Peyer's patch (tissue), 4 donors: ENCODE data around the gene CEBPZOS. TPM values are rescaled to one million over a fixed set of nuclear protein-coding genes. Genes with fewer than 3 reads are reported as not detected.
A peak's percentile ranks its signal among the peaks of the same experiment; 100 is the strongest.

Experiments used
- DNase-seq, 3 donors: peaks; one replicate each; pipeline ENCODE4 v3.0.0-alpha.2; 2017 to 2019
- H3K27ac ChIP-seq, 4 donors: fragments of 200-600 bp; sonication (generic); one replicate each; pipeline ENCODE4 v1.5.1; 2016 to 2019
- H3K27me3 ChIP-seq, 2 donors: fragments of 200-600 bp; sonication (generic); one replicate each; pipeline ENCODE4 v1.5.1; 2019
- H3K36me3 ChIP-seq, 3 donors: fragments of 200-600 bp; sonication (generic); one replicate each; pipeline ENCODE4 v1.5.1; 2016 to 2019
- H3K4me1 ChIP-seq, 4 donors: fragments of 200-600 bp; sonication (generic); one replicate each; pipeline ENCODE4 v1.5.1; 2016 to 2019
- H3K4me3 ChIP-seq, 4 donors: fragments of 200-600 bp; sonication (generic); 1 replicate in 3 of 4; 2 replicates in 1 of 4; pipeline ENCODE4 v1.5.1; 2016 to 2019; ENCODE audit warnings: mild to moderate bottlenecking in 1 of 4
- H3K9me3 ChIP-seq, 4 donors: fragments of 200-600 bp; sonication (generic); one replicate each; pipeline ENCODE4 v1.5.1; 2016 to 2019; ENCODE audit warnings: mild to moderate bottlenecking in 1 of 4
- CTCF ChIP-seq, 6 experiments: fragments of 450-650 bp in 4 of 6; fragments of 200-600 bp in 2 of 6; sonication (generic) in 1 of 6; IDR thresholded peaks; one replicate each; pipeline ENCODE4 v1.5.1; 2017 to 2019; ENCODE audit warnings: antibody characterized with exemption in 6 of 6, mild to moderate bottlenecking in 3 of 6, moderate library complexity in 1 of 6
- POLR2A ChIP-seq, 2 donors: fragments of 450-650 bp; IDR thresholded peaks; one replicate each; pipeline ENCODE4 v1.5.1; 2017; ENCODE audit warnings: antibody characterized with exemption in 2 of 2, mild to moderate bottlenecking in 2 of 2, moderate library complexity in 2 of 2
- total RNA-seq, 4 donors: library from RNA; depleted of rRNA; stranded (reverse); fragments of >200 nt; gene quantifications; one replicate each; pipeline ENCODE4 v1.1.0, GENCODE V29; 2016

Gene CEBPZOS
- 10 to 100 TPM; 19.3 to 42.1 (median 32.0) TPM for total RNA-seq

- peak within 1 kb of the TSS; percentile 70 to 89 (median 80) for H3K4me3 ChIP-seq
- H3K27me3 ChIP-seq = no peaks in the 10 kb centered on the region
- peak within 1 kb of the TSS; percentile 82 to 91 (median 89) for H3K27ac ChIP-seq
- H3K9me3 ChIP-seq = no peaks in the 10 kb centered on the region
- peak; percentile 87 to 95 (median 93) for DNase-seq
- H3K36me3 ChIP-seq = peaks cover 0 to 7% (median 0%) of the 10 kb centered on the region in 3 donors
- H3K4me1 ChIP-seq = peaks cover 0 to 13% (median 8%) of the 10 kb centered on the region in 4 donors
- TF ChIP-seq CTCF (IDR thresholded peaks at IDR 0.05) = peak in 2 of 6 experiments; percentile 9 to 13
- TF ChIP-seq POLR2A (IDR thresholded peaks at IDR 0.05) = peak; percentile 76 to 81
Observed at GRCh38 chr2:37196320-37197195, at the start of gene CEBPZOS. Gene CEBPZOS, plus strand, starts transcription at chr2:37196496. Its CDS starts 3,209 bp downstream, at chr2:37199705.

- DNase-seq = no peak
- Histone ChIP-seq H3K9me3 (no peaks in the 10 kb centered on the region), H3K4me3 (no peak overlapping the region), H3K4me1 (no peaks in the 10 kb centered on the region), H3K36me3 (peaks cover 0 to 52% (median 0%) of the 10 kb centered on the region in 3 donors), H3K27ac (no peak overlapping the region), H3K27me3 (no peaks in the 10 kb centered on the region)
- TF ChIP-seq CTCF (IDR thresholded peaks at IDR 0.05) (no peak), POLR2A (IDR thresholded peaks at IDR 0.05) (no peak)
Observed at GRCh38 chr2:37148325-37148724, 48.0 kb upstream of the CEBPZOS start.

- Histone ChIP-seq H3K27ac (peak overlapping the region in 2 of 4 donors; percentile 12 to 14), H3K36me3 (peaks cover 0 to 39% (median 0%) of the 10 kb centered on the region in 3 donors)
- TF ChIP-seq CTCF (IDR thresholded peaks at IDR 0.05) = no peak
- TF ChIP-seq POLR2A (IDR thresholded peaks at IDR 0.05) = no peak
Observed at GRCh38 chr2:37149626-37150322, 46.5 kb upstream of the CEBPZOS start.

GRCh38 chr2:37153224-37153623 lies 43.1 kb upstream of the CEBPZOS start:
- H3K27ac ChIP-seq = no peak overlapping the region
- DNase-seq = no peak
- TF ChIP-seq POLR2A (IDR thresholded peaks at IDR 0.05) (no peak), CTCF (IDR thresholded peaks at IDR 0.05) (no peak)
- no peaks in the 10 kb centered on the region for H3K27me3 ChIP-seq
- peaks cover 0 to 16% (median 4%) of the 10 kb centered on the region in 4 donors for H3K4me1 ChIP-seq
- peaks cover 0 to 7% (median 0%) of the 10 kb centered on the region in 3 donors for H3K36me3 ChIP-seq
- no peaks in the 10 kb centered on the region for H3K9me3 ChIP-seq
- H3K4me3 ChIP-seq = no peak overlapping the region

More at GRCh38 chr2:37149626-37150322, 46.5 kb upstream of the CEBPZOS start:
- no peaks in the 10 kb centered on the region for H3K4me1 ChIP-seq
- no peaks in the 10 kb centered on the region for H3K9me3 ChIP-seq
- no peak for DNase-seq
- no peaks in the 10 kb centered on the region for H3K27me3 ChIP-seq
- peak overlapping the region in 2 of 4 donors; percentile 1 to 6 for H3K4me3 ChIP-seq

GRCh38 chr2:37154785-37155184 lies 41.5 kb upstream of the CEBPZOS start:
- H3K27me3 ChIP-seq = no peaks in the 10 kb centered on the region
- TF ChIP-seq CTCF (IDR thresholded peaks at IDR 0.05) (no peak), POLR2A (IDR thresholded peaks at IDR 0.05) (no peak)
- no peaks in the 10 kb centered on the region for H3K9me3 ChIP-seq
- no peak overlapping the region for H3K4me3 ChIP-seq
- no peaks in the 10 kb centered on the region for H3K36me3 ChIP-seq
- H3K27ac ChIP-seq = no peak overlapping the region
- no peak for DNase-seq
- H3K4me1 ChIP-seq = peaks cover 0 to 16% (median 4%) of the 10 kb centered on the region in 4 donors
